Subcutaneous adipose tissue (tissue), 4 donors: ENCODE measurements around the gene TOGARAM2. TPM values are rescaled to one million over a fixed set of nuclear protein-coding genes. Genes with fewer than 3 reads are reported as not detected.

ENCODE experiments used
- total RNA-seq, 4 donors: library from RNA; depleted of rRNA; stranded (reverse); fragments of >200 nt; gene quantifications; one replicate each; pipeline ENCODE4 v1.1.0, GENCODE V29; 2016
- TF ChIP-seq, protein P1 (sequence below): fragments of 450-650 bp; IDR thresholded peaks from one replicate; pipeline ENCODE4 v1.5.1; 2016; ENCODE audit warnings: low read depth, mild to moderate bottlenecking, control low read depth, antibody characterized with exemption, moderate library complexity

Gene TOGARAM2
- total RNA-seq, 4 donors from 2014 or later: 0.16 to 3.5 (median 2.0) TPM

DNA sequence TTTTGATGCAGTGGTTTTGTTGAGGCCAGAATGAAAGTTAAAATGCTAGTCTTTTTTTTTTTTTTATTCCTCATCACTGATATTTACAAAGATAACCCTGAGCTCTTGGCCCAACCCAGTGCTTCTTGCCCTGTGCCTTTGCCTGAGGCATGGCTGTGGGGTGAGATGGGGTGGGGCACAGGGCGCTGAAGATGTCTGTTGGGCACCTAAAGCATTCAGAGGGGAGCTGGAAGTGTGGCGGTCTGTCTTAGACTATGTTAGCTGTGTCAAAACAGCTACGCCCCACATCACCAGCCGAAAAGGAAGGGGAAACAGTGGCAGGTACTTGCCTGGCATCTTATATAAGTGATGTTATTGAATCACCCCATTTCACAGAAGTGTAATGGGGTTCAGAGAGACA is 20.7 kb downstream of the TOGARAM2 start:
- TF ChIP-seq, protein P1, sequence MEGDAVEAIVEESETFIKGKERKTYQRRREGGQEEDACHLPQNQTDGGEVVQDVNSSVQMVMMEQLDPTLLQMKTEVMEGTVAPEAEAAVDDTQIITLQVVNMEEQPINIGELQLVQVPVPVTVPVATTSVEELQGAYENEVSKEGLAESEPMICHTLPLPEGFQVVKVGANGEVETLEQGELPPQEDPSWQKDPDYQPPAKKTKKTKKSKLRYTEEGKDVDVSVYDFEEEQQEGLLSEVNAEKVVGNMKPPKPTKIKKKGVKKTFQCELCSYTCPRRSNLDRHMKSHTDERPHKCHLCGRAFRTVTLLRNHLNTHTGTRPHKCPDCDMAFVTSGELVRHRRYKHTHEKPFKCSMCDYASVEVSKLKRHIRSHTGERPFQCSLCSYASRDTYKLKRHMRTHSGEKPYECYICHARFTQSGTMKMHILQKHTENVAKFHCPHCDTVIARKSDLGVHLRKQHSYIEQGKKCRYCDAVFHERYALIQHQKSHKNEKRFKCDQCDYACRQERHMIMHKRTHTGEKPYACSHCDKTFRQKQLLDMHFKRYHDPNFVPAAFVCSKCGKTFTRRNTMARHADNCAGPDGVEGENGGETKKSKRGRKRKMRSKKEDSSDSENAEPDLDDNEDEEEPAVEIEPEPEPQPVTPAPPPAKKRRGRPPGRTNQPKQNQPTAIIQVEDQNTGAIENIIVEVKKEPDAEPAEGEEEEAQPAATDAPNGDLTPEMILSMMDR: no peak

DNA sequence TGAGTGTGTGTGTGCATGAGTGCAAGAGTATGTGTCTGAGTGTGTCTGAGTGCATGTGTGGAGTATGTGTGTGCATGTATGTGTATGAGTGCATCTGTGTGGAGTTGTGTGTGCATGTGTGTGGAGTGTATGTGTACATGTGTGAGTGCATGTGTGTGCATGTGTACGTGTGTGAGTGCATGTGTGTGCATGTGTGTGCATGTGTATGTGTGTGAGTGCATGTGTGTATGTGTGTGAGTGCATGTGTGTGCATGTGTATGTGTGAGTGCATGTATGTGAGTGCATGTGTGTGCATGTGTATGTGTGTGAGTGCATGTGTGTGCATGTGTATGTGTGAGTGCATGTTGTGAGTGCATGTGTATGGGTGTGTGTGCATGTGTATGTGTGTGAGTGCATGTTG is 23.7 kb downstream of the TOGARAM2 start:
- TF ChIP-seq, protein P1: no peak

- TF ChIP-seq, protein P1: no peak
Measured at GRCh38 chr2:29005331-29005730, 24.2 kb downstream of the TOGARAM2 start.

GRCh38 chr2:29006092-29006979 is 25.2 kb downstream of the TOGARAM2 start:
- TF ChIP-seq, protein P1: no peak

GRCh38 chr2:29006980-29007301 is 25.8 kb downstream of the TOGARAM2 start:
- TF ChIP-seq, protein P1: no peak

- TF ChIP-seq, protein P1: no peak
Measured at GRCh38 chr2:29009270-29009669, 28.2 kb downstream of the TOGARAM2 start.

GRCh38 chr2:29009711-29010677 is 28.9 kb downstream of the TOGARAM2 start:
- TF ChIP-seq, protein P1: no peak
